NCI-H510A treated with DMSO at 0.1 percent for 48 hours (cell line): ENCODE data around the gene CPS1.

Experiments
- DNase-seq: peaks from one replicate; lab custom pipeline; 2025; lab: John Stamatoyannopoulos, UW

The CPS1 gene

DNA sequence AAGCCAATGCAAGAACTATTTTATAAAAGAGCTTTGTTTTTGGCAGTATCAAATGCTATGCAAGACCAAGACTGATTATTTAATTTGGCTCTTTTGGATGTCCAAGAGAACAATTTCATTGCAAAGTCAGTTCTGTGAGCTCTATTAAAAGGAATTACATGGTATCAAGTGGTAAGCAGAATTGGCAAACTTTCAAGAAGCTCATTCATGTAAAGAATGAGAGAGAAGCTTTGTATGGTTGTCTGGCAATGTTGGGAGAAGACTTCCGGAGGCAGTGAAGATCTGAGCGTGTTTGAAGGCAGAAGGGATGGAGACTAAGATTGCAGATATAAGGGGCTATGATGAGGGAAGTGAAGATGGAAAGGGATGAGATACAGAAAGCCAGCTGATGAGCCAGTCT lies 49.6 kb downstream of the CPS1 start:
- no peak for DNase-seq

DNA sequence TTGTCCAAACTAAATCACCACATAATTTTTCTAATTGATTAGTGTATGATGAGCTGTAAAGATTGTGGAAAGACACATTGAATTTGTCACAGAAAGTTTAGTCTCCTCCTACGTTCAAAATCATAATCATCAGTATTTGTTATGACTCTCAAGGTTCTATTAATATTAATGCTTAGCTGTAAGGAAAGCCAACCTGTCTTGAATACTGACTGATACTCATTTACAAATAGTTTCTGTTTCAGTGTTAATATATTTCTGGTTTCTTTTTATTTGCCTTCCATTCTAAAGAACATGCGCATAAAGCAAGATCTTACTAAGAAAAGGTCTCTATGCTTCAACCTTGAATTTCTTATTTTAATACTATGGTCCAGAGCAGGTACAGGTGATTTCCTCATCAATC lies 55.1 kb downstream of the CPS1 start:
- no peak for DNase-seq

DNA sequence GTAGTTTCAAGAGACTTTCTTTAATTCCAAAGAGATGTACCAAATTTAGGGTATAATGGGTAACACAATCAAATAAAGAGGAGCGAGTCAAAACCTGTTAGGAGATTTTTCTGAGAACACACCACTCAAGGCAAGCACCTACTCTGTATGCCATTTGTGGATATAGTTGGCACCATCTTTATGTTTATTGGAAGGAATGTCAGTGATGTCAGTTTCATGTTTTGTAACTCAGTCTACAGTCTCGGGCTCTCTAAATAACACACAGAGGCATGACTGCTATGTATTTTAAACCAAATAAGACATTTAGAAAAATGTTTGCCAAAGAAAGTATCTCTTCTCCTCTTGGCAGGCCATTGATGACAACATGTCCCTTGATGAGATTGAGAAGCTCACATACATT lies 59.7 kb downstream of the CPS1 start:
- no peak for DNase-seq

DNA sequence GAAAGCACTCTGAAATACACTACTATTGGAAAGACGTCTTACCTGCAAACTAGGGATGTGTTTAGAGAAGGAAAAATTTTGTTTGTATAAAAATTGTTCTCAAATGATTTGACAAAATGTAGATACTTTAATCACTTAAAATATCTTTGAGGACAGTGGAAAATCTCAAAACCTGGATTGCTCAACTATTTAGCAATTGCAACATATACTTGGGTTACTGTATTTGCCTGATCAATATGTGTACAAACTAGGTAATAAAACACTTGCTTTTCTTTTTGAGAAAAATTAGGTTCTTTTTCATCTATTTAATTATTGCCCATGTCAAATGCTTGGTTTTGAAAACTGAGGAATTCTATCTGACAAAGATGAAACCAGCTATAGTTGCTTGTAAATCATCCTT lies 60.9 kb downstream of the CPS1 start:
- DNase-seq = no peak

DNA sequence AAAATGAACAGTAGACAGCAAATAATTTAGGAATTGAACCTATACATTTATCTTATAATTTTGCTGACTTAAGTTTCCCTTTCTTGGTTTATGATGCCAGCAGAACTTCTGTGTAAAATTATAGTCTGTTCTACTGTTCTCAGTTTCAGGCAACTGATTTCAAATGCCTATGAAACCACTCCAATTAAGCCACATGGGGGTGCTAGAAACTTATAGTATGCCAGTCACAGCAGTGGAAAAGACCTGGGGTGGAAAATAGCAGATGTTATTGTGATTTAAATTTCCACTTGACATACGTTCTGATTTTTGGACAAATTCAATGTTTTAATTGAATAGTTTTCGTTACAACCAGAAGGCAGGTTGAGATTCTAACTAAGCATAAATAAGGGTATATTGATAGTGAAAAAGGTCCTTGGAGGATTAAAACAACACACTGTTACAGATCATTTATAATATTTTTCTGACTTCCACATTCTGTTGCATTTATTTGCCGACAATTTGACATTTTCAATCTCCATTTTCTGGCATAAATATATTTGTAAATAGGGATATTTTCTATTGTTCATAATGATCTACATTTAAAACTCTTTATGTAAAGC lies 61.4 kb downstream of the CPS1 start:
- DNase-seq = peak; percentile 54

DNA sequence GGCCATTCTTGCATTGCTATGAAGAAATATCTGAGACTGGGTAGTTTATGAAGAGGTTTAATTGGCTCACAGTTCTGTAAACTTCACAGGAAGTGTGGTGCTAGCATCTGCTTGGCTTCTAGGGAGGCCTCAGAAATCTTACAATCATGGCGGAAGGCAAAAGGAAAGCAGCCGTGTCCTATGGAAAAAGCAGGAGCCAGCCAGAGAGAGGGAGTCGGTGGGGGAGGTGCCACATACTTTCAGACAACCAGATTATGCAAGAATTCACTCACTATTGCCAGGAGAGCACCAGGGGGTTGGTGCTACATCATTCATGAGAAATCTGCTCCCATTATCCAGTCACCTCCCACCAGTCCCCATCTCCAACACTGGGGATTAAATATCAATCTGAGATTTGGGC lies 64.1 kb downstream of the CPS1 start:
- no peak for DNase-seq

DNA sequence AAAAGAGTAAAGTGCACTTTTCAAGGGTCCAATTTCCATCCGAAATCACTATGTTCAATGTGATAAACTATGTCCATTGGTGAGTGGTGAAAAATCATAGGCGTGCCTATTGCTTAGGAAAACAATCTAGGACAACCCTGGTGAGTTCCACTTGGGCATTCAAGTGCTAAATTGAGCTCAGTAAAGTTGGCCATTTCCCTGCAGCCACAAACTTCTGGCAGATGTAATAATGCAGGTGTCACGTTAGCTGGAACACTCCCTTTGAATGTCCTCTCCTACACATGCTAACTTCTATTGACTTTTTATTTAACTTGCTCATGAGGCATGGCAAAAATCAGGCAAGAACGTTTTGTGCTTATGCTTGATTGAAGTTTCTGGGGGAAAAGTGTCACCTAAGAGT lies 67.1 kb downstream of the CPS1 start:
- peak; percentile 72 for DNase-seq

DNA sequence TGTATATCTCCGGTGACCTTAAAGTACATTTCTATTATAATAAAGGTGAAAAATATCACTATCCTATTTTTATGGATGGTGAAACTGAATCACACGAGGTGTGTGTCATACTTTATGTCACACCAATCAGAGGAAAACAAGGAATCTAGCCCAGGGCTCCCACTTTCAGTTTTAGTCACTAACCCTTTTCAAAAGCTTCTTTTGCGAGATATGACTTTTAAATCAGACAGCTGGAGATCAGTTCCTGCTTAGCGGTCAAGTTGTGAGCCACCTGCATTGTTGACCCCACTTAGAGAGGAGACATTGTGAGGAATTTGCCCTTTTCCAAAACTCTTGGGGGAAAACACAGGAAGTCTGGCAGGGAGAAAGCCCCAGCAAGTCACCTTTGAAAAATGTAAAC lies 70.5 kb downstream of the CPS1 start:
- no peak for DNase-seq

DNA sequence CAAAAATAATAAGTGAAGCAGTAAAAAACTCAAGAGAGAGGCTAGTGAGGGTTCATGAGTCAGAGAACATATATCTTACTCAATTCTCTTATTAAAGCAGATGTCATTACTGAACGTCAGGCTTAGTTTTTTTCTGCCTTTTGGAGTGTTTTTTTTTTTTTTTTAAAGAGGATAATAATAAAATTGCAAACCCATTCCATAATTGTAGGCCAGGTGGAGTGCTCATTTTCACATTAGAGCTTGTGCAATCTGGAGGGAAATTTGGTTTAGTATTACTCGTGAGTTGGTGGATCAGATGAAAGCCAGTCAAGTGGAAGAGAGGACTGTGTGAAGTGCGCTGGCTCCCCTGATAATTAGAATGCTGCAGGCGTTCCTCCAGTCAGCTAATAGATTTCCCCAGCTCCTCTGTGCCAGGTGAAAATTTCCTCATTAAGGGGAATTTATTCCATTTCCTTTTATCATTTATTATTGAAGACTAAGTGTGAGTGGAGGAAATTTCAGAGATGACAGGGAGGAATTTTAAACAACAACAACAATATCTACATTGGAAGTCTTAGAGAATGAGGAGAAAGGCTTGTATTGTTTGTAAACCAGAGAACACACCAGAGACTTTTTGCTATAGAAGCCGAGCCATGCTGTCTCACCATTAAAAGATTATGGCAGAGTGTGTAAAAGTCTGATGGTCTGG lies 74.6 kb downstream of the CPS1 start:
- peak; percentile 77 for DNase-seq

DNA sequence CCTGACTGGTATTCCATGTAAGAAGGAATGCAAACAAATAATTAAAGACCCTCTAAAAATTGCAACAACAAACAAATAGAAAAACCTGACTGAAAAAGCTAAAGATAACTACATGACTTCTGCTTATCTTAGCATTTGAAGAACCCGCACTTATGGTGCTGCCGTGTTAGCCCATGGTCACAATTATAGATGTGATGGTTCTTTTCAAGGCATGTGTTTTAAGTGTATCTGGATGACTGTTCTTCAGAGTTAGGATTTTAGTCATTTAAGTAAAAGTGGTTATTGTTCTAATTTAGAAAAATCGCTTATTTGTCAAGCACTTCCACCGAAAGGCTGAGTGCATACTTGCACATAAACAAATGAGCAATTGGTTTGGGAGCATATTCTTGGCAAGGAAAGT lies 77.3 kb downstream of the CPS1 start:
- no peak for DNase-seq

DNA sequence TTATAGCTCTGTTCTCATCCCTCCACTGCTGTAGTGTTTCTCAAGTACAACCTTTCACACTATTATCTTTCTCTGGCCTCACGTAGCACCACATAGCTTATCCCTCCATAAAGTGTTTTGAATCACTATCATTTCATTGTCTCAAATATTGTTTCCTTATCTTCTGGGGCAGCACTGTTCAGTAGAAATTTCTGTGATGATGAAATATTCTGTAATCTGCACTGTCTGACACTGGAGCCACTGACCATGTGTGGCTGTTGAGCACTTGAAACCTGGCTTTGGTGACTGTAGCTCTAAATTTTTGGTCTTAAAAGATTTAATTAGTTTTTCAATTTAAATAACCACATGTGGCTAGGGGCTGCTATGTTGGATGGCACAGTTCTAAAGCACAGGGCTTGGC lies 78.9 kb downstream of the CPS1 start:
- DNase-seq = no peak

DNA sequence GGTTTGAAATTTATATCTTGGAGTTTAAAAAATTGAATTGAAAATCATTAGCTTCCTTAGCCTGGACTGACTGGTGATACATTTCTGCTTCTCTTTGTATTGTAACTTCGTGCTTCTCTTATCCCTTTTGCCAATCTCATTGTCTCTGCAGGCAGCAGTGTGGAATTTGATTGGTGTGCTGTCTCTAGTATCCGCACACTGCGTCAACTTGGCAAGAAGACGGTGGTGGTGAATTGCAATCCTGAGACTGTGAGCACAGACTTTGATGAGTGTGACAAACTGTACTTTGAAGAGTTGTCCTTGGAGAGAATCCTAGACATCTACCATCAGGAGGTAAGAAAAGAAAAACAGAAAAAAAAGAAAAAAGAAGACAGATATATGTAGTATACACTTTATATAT lies 85.9 kb downstream of the CPS1 start:
- no peak for DNase-seq

DNA sequence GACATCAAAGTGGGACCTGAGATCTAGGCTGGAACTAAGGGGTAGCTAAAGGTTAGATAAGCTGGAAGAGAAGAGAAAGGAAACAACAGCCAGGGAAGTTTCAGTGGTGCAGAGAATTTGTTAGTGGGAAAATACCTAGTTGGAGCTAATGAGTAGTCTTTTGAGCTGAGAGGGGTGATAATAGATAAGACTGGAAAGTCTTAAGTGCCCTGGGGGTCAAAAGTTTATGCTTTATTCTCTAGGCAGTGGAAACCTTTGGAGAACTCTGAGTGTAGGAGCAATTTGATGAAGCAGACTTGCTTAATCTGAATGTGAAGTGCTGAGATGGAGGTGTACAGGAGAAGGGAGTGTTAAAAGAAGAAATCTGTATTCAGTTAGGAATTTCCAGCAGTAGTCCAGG lies 90.8 kb downstream of the CPS1 start:
- no peak for DNase-seq

DNA sequence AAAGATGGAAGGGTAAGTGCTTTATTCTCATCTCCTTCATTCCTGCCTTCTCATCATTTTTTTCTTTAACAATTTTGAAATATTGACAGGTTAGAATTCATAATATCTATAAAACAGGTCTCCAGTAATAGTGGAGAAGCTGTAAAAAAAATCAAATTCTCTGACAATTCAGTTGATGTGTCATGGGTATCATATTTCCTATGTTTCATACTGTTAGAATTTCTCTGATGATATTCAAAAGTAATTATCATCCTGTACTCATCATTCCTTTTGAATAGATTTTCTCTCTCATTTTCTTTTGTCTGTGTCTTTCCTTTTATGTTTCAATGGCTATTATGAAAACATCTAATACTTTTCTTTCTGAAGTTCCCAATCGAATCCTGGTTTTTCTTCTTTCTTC lies 97.7 kb downstream of the CPS1 start:
- DNase-seq = no peak

DNA sequence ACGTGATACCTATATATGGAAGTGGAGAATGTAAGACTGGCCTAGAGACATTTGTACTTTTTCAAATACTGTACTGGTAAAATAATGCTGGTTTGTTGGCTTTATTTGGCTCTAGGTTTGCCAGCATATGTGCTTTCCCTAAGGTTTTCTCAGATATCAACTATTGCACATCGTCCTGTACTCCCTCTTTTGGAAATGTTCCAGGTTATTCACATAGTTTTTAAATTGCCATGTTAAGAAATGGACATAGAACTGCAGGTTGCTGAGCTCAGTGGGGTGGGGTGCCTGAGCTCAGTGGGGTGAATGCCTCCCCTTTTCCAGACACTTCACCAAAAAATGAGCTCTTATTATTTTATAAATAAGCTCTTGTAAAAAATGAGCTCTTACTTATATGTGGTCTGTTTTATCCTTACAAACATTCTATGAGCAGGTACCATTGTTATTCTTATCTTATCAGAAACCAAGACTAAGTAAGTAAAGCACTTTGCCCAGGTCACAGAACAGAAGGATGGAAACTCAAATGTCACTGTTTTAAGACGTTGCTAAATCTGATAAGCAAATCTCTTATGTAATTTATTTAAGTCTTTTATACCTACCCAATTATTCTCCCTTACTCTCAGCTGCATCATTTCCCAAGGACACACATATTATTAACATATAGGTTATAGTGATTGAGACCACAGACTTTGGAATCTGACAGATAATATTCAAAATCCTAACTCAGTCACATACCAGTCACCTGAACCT lies 99.0 kb downstream of the CPS1 start:
- no peak for DNase-seq

DNA sequence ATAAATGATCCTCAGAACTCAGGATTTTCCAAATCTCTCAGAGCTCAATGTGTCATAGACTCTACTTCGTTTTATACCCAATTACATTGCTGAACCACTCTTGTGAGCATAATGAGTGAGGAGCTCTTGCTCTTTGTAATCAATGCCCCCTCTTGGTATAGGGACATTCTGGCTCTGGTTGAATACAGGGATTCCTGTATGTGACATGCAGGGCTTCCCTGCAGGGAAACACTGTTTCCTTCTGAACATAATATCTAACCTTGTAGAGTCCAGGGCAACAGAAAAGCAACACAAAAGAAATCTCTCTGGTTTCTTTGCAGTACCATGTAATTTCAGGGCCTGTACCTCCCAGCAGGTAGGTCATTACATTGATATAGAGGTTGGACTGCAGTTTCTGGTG lies 101.5 kb downstream of the CPS1 start:
- no peak for DNase-seq

DNA sequence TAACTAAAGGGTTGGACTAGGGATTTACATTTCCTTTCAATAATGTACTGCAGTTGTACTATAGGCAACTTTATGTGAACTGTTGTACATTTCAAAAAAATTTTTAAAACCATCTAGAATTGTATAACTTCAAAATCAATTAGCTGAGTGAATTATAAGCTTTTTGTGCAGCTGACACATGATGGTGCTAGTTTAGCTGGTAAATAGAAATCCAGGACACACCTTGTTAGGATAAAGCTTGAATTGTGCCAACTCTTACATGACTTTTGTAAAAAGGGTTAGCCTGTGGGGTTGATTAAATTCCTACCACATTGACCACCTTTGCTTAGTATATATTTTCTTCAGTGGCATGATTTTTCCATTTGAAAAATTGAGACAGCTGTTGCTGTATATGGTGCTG lies 104.4 kb downstream of the CPS1 start:
- DNase-seq = no peak

DNA sequence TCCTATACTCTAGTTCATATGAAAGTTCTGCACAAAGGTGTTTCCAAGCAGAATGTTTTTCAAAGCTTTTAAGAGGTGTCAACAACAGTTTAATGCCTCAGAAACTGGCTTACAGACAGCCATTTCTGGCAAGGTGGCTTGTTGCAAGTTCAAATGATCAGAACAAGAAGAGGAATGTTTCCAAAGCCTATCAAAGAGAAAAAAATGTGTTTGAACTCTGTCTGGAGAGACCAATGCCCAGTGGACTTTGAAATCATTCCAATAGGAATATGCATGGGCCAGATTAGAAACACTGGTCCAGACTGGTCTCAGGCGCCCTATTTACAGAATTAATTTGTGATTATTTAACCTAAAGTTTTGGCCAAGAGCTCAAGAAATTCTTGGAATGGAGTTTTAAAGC lies 106.2 kb downstream of the CPS1 start:
- DNase-seq = no peak

DNA sequence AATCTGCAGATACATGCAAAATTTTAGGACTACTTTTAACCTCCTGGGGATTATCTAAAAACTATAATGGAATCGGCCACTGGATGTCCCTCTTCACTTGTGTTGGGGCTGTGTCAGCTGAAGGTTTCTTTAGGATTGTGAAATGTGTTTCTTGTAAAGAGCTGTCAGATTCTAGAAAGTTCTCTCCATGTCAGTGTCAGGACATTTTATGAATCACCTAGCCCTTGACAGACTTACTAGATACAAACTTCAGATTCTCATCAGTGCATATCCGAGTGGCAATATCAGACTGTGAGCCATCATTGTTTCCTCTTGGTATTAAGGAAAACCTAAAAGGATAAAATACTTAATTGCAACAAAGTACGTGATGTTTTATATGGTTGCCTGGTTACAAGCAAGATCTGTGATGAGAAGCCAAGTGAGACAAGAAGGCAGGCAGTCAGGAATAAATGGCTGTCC lies 107.3 kb downstream of the CPS1 start:
- DNase-seq = no peak

DNA sequence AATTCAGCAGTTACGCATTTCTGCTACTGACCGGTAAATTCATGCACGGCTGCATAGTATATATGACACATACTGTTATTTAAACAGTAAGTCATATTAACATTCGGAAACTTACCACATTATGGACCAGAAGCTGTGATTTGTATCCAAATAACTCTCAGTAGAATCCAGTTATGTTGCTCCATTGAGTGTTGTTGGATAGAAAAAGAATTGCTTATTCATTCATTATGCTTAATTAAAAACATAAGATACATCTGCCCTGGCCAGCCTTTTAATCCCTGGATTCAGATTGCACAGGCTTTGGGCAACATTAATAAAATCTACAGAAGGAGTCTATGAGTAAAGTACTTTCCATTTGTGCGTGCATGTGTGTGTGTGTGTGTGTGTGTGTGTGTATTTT lies 111.3 kb downstream of the CPS1 start:
- no peak for DNase-seq

DNA sequence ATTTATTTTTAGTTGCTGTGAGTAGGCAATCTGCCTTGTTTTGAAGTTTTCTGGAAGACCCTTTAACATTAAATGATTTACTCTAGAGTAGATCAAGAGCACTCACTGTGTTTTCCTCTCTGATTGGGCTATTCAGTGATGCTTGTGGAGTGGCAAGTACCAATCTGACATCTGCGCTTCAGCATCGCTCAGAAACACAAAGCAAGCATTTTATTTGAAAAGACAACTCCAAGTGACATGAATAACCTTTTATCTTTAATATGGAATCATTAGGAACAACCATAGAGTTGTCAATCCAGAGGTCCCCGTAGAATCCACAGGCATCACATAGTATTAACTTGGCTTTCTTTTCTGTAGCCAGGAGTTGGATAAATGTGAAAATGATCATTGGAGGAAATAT lies 114.7 kb downstream of the CPS1 start:
- no peak for DNase-seq

DNA sequence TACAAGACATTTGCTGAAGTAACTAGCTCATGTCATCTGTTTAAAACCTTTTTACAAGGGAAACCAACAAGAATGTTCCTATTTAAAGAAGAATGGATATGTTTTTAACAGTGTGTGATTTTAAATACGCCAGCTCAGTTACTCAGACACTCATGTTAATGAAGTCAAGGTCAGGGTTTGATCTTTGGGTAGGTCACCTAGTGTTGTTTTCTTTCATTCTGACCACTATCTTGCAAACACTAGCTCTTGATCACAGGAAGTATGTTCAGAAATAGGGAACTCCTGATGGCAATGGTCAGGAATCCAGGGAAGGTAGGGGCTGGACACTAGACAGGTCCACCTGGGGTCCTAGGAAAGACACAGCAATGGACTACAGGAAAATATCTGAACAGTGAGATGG lies 116.7 kb downstream of the CPS1 start:
- no peak for DNase-seq

DNA sequence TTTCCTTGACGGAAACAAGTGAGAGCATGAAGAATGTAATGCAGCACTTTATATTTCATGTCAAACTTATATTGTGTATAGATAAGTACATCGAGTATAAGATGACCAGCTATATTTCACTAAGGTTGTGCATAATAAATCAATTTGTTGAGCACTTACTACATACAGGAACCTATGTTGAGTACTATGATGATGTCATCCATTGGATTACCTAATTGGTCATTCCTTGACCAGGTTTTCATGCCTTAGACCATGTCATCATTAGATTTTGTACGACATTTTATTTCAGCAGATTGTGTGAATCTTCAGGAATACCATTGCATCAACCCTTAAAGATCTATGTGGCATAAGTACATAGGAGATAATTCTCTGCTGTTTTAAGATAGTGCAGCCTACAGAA lies 119.7 kb downstream of the CPS1 start:
- DNase-seq = no peak

DNA sequence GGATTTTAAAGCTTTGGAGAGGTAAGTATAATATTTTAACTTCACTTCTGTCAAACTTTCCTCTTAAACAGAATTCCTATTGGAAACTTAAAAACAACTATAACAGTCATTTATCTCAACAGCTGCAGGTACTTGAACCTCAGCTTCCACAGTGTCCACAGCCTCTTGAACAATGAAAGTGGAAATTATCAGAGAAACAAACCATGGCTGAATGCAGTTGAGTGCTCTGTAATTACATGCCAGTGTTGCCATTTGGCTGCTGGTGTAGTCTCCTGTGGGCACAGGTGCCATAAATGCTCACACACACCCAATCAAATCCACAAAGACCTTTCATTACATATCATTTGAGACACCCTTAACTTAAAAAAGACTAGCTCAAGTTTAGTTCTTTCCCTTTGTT lies 125.1 kb downstream of the CPS1 start:
- DNase-seq = peak; percentile 90
